ENCODE measurements around the gene HOOK2.
A peak's percentile ranks its signal among the peaks of the same experiment; 100 is the strongest.
"Not testable (repeated sequence)": the region's sequence is repeated elsewhere in the genome, so short reads cannot be mapped to it uniquely, and the experiment has no call there.

HOOK2 gene

DNA sequence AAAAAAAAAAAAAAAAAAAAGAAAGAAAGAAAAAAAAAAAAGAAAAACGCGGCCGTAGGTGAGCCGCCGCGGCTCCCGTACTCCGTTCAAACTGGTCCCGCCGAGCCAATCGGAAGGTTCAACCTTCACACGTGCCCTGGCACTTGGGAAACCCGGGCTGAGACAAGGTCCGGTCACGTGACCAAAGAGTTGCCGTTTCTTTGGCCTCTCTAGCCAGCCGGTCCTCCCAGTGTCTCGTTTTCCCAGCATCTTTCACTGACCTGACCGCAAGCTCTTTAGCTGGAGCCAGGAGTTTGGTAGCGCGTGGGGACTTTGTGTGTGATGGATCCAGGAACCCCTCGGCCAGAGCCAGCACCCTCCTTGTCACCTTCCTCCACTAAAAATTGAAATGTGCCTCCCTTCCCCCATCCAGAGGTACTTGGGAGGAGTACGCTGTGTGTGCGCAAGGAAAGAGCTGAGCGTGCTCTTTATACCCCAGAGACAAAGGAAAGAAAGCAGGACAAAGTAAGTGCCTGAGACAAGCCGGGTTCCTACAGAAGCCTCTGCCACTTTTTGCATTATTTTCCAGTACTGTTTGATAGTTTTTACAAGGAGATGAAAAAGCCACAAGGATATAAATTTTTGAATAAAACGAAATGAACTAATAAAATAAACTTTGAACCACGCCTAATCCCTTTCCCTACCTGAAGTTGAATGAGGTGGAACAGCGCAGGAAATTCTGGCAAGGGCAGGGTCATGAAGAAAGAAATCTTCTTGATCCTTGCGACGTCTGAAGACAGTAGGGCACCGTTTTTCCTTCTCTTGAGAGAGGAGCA is 52.6 kb downstream of the HOOK2 start:
- peak; percentile 99 for DNase-seq (ENCODE audit: low read depth, low spot score)
- H3K4me3 ChIP-seq (ENCODE audit: low read depth, low read length): peak overlapping the region; percentile 81
- TF ChIP-seq, protein P1, sequence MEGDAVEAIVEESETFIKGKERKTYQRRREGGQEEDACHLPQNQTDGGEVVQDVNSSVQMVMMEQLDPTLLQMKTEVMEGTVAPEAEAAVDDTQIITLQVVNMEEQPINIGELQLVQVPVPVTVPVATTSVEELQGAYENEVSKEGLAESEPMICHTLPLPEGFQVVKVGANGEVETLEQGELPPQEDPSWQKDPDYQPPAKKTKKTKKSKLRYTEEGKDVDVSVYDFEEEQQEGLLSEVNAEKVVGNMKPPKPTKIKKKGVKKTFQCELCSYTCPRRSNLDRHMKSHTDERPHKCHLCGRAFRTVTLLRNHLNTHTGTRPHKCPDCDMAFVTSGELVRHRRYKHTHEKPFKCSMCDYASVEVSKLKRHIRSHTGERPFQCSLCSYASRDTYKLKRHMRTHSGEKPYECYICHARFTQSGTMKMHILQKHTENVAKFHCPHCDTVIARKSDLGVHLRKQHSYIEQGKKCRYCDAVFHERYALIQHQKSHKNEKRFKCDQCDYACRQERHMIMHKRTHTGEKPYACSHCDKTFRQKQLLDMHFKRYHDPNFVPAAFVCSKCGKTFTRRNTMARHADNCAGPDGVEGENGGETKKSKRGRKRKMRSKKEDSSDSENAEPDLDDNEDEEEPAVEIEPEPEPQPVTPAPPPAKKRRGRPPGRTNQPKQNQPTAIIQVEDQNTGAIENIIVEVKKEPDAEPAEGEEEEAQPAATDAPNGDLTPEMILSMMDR (IDR thresholded peaks at IDR 0.05; ENCODE audit: low read depth, low read length): no peak
- in situ Hi-C loops (cut with HindIII; ENCODE audit: low sequenced_read_pairs): no loop called here

DNA sequence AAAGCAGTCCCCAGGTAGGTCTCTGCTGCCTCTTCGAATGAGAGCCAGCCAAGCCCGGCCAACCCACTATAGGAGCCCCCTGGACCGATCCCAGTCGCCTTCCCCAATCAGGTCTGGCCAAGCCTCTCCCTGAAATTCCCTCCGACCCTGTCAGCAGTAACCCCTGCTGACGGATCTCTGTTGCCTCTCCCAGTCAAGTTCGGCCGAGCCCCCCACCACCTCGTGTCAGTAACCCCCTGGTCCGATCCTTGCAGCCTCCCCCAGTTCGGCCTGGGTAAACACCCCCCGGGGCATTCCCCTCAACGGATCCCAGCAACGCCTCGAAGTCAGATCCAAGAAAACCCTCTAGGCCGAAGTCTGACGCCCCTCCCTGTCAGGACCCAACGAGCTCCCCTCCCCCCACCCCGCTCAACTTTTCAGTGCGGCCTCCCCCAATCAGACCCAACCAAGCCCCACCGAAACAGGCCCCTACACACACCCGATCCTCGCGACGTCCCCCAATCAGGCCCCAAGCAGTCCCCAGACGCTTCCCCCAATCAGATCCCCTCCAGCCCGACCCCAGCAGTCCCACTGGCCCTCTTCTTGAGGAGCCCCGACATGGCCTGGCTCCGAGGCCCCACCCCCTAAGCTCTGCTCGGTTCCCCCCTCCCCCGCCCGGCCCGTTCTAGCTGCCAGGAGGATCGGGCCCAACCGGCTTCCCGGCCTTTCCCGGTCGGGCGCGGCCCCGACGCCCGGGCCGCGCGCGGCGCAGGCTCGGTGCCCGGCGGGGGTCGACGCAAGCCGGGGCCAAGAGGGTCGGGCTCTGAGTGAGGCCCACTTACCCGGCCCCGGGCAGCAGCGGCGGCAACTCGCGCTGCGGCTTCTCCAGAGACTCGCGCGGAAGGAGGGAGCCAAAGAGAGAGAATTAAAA is 53.4 kb downstream of the HOOK2 start:
- TF ChIP-seq, protein P1 (IDR thresholded peaks at IDR 0.05; ENCODE audit: low read depth, low read length): no peak
- peak overlapping the region; percentile 81 for H3K4me3 ChIP-seq (ENCODE audit: low read depth, low read length)
- peak; percentile 78 for DNase-seq (ENCODE audit: low read depth, low spot score)
- in situ Hi-C loops (cut with HindIII; ENCODE audit: low sequenced_read_pairs): no loop called here

DNA sequence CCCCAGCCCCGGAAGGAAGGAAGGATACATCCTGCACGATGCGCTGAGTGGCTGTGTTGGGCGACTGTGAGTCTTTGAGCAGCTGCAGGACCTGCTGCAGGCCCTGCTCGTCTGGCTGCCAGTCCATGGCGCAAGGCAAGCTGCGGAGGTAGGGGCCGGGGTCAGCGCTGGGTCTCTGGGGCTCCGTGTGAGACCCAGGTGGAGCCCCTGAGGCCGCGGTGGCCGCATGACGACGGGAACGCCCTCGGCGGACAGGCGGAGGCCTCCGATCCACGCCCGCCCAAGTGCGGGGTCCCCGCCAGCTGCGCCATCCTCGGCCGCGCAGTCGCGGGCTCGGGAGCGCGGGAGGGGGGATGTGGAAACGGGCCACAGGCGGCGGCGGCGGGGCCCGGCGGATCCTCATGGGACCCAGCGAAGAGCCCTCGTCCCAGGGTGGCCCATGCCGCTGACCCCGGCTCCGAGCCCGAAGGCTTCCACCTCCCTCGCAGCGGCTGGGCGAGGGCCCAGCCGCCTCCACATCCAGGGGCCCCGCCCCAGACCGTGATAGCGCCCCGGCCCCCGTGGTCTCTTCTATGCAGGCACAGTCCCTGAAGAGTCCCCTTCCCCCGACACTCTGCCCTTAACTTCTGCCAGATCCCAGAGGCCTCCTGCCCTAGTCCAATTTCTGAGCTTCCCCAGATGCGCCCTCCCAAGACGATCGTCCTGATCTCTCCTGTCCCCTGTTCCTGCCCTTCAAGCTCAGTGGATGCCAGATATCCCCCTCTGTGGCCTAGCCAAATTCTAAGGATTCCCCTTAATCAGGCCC is 54.3 kb downstream of the HOOK2 start:
- TF ChIP-seq, protein P1 (IDR thresholded peaks at IDR 0.05; ENCODE audit: low read depth, low read length): no peak
- in situ Hi-C loops (cut with HindIII; ENCODE audit: low sequenced_read_pairs): no loop called here
- H3K4me3 ChIP-seq (ENCODE audit: low read depth, low read length): peak overlapping the region; percentile 81
- DNase-seq (ENCODE audit: low read depth, low spot score): peak; percentile 17

DNA sequence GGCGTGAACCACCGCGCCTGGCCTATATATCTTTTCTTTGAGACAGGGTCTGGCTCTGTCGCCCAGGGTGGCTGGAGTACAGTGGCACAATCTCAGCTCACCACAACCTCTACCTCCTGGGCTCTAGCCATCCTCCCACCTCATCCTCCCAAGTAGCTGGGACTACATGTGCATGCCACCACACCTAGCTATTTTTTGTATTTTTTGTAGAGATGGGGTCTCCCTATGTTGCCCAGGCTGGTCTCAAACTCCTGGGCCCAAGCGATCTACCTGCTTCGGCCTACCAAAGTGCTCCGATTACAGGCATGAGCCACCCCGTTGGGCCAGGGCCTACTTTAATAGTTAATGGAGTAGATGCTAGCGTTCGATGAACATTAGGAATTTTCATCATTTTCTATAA is 55.1 kb downstream of the HOOK2 start:
- TF ChIP-seq, protein P1 (IDR thresholded peaks at IDR 0.05; ENCODE audit: low read depth, low read length): no peak
- DNase-seq (ENCODE audit: low read depth, low spot score): no peak
- peak overlapping the region; percentile 81 for H3K4me3 ChIP-seq (ENCODE audit: low read depth, low read length)
- in situ Hi-C loops (cut with HindIII; ENCODE audit: low sequenced_read_pairs): no loop called here

DNA sequence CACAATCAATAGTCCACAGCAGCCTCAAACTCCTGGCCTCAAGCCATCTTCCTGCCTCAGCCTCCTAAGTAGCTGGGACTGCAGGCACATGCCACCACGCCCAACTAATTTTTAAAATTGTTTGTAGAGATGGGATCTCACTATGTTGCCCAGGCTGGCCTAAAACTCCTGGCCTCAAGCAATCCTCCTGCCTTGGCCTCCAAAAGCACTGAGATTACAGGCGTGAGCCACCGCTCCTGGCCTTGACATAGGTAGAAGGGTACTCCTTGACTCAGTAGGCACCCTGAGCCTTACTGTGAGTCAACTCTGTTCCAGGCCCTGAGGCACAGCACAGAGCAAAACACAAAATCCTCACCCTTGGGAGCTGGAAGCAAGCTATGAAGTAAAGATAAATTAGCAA is 59.4 kb downstream of the HOOK2 start:
- no peak for DNase-seq (ENCODE audit: low read depth, low spot score)
- TF ChIP-seq, protein P1 (IDR thresholded peaks at IDR 0.05; ENCODE audit: low read depth, low read length): no peak
- H3K4me3 ChIP-seq (ENCODE audit: low read depth, low read length): no peak overlapping the region
- in situ Hi-C loops (cut with HindIII; ENCODE audit: low sequenced_read_pairs): no loop called here

DNA sequence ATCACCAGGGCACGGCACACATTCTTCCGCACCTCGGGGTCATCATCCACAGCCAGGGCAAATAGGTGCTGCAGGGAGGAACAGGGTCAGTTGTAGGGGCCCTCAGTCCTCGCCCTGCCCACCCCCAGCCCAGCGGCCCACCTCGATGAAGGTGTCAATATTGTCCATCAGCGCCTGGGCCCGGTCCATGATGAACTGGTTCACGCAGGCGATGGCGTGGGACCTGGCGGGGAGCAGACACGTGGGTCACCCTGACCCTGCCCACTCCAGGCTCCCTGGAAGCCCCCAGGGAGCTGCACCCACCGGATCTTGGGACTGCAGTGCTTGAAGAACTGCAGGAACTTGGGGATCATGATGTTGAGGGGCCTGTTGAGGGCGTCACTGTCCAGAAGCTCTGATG is 60.2 kb downstream of the HOOK2 start:
- TF ChIP-seq, protein P1 (IDR thresholded peaks at IDR 0.05; ENCODE audit: low read depth, low read length): no peak
- H3K4me3 ChIP-seq (ENCODE audit: low read depth, low read length): no peak overlapping the region
- DNase-seq (ENCODE audit: low read depth, low spot score): no peak
- in situ Hi-C loops (cut with HindIII; ENCODE audit: low sequenced_read_pairs): no loop called here

DNA sequence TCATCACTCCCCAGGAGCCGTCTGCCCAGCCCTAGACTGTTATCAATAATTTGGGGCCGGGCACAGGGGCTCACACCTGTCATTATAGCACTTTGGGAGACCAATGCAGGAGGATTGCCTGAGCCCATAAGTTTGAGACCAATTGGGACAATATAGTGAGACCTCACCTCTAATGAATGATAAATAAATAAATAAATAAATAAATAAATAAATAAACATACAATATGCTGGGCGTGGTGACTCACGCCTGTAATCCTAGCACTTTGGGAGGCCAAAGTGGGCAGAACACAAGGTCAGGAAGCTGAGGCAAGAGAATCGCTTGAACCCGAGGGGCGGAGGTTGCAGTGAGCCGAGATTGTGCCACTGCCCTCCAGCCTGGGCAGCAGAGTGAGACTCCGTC is 62.0 kb downstream of the HOOK2 start:
- DNase-seq (ENCODE audit: low read depth, low spot score); in situ Hi-C loops (cut with HindIII; ENCODE audit: low sequenced_read_pairs); H3K4me3 ChIP-seq (ENCODE audit: low read depth, low read length): not testable (repeated sequence)

Measured in astrocyte of the spinal cord (primary cell).